HG03571 (cell line): Measurements from ENCODE around the gene MLPH.

Source experiments
- ATAC-seq: cut with Tn5 transposase; IDR thresholded peaks from one replicate; pipeline ENCODE4 v1.9.1; 2021; ENCODE audit not compliant: unreplicated experiment

The MLPH gene

DNA sequence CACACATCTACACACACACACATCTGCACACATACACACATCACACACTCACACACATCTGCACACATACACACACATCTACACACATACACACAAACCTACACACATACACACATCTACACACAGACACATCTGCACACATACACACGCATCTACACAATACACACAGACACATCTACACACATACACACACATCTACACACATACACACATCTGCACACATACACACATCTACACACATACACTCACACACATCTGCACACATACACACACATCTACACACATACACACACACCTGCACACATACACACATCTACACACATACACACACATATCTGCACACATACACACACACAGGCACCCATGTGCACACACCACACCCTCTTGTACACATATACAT, 78.9 kb downstream of the MLPH start:
- no peak for ATAC-seq

DNA sequence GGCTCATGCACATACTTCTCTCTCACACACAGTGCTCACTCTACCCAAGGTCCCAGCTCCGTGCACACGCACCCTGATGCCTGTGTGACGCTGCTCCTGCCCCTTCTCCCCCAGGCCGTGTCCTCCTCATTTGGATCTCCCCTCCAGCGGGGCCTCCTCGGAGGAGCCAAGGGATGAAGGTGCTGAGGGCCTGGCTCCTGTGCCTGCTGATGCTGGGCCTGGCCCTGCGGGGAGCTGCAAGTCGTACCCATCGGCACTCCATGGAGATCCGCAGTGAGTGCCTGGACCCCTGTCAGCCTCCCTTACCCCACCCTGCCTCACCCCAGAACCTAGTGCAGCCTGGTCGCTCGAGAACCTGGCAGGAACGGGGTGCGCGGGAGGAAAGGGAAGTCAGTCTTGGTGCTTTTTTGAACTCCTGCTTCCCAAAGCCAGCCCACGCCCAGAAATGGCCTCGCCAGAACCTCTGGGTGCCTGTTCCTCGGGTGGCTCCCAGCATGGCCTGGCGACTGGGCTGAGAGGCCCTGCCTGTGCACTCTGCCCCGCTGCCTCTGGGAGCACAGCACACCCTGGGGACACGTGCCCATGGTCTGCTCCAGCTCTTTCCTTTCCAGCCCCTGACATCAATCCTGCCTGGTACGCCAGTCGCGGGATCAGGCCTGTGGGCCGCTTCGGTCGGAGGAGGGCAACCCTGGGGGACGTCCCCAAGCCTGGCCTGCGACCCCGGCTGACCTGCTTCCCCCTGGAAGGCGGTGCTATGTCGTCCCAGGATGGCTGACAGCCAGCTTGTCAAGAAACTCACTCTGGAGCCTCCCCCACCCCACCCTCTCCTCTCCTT, 79.6 kb downstream of the MLPH start, which contains the start of gene PRLH:
Gene PRLH (plus strand): TSS at position 174 of the 835 bp plus-strand sequence. CDS start 0 bp downstream, at position 174.
- no peak for ATAC-seq

DNA sequence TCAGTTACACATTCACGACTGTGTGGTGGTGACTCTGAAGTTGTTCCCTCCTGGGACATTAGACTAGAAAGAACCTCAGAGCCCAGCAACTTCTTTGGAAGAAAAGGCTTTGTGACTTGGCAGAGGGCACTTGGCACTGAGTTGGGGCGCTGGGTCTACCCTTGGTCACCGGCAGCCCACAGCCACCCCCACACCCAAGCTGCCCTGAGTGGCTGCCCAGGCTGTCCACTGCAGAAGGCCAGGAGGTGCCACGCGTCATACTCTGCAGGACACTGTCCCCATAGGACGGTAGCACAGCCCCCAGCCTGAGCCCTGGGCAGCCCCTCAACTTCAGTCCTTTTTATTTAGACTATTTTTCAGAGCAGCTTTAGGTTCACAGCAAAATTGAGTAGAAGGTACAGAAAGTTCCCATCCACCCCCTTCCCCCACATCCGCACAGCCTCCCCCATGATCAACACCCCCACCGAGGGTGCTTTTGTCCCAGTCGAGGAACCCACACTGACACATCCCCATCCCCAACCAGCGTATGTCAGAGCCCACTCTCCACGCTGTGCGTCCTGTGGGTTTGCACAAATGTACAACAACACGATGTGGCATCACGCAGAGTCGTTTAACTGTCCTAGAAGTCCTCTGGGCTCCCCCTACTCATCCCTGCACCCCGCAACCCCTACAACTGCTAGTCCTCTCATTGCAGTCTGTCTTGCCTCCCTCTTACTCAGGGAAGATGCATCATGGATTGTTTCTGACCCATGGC, 80.4 kb downstream of the MLPH start:
- ATAC-seq = no peak

DNA sequence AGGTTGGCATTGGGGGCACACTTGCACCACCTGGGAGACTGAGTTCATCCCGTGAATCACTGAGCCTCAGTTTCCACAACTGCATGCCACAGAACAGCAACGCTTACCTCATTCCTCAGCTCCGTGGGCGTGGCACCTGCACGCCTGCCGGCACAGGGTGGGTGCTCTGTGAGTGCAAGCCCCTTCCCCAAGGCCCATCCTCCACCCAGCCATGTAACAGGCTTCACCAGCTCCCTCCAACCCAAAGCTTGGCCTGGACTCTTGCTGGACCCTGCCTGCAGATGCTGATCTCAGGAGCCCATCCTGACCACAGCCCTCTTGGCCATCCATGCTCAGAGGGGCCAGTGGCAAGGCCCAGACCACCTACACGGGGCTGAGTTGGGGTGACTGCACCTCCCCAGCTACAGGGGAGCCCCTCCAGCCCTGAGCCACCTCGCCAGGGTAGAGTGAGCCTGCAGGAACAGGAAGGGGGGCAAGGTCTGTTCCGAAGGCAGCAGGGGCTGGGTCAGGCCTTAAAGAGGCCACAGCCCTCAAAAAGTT, 81.1 kb downstream of the MLPH start:
- ATAC-seq = no peak

DNA sequence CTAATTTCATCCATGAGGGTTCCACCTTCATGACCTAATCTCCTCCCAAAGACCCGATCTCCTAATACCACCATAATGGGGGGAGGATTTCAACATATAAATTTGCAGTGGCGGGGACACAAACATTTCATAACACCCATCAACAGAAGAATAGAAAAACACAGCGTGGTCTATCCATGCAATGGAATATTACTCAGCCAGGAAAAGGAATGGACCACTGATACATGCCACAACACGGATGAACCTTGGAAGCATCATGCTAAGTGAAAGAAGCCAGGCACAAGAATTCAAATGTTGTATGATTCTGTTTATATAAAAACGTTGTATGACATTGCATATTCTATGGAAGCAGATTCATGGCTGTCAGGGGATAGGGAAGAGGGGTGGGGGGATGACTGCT, 82.0 kb downstream of the MLPH start:
- no peak for ATAC-seq

DNA sequence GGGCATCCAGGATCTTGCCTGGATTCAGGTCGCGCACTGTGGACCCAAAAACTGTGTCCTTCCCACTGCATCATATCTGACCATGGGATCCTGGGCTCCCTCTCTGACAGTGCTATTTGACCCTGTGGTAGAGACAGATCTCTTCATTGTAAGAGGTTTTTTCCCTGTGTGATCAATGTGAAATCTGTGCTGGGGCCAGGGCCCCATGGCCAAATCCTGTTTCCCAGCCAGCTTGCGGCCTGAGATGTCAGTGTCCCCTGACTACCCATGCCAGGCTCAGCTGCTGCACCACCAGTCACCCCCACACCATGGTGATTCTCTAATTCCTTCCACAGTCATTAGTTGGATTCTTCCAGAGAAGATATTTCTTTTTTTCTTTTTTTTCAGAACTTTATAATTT, 82.8 kb downstream of the MLPH start:
- no peak for ATAC-seq

DNA sequence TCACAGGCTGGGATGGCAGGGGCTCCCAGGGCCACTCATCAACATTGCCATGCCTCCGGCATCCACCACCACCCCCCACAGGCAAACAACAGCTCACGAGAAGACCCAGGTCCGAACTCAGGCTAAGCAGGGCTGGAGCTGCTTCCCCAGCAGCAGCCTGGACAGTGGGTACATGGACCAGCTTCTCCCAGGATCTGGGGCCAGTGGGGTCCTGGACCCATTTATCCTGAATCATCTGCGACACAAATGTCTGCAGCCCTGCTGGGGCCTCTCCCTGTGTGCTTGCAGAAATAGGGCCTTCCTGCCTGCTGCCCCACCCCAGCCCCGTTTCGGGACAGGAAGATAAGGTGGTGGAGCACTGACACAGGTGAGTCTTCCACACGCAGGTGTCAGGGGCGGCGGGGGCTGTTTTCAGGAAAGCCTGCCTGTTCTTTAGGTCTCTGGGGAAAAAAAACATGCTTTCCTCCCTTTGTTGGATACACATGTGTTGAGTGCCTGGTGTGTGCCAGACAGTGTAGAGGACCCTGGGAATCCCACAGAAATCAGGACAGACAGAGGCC, 83.8 kb downstream of the MLPH start:
- ATAC-seq = no peak

DNA sequence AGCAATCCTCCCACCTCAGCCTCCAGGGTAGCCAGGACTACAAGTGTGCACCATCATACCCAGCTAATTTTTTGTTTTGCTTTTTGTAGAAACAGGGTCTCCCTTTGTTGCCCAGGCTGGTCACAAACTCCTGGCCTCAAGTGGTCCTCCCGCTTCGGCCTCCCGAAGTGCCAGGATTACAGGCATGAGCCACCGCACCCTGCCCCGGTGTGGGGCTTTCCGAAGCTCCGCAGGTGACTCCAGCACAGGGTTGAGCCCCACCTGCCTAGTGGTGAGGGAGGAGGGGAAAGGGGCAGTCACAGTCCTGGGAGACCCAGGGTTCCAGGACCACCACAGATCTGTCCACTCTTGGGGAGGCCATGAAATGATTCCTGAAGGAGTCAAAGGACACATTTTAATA, 84.5 kb downstream of the MLPH start:
- ATAC-seq = no peak

DNA sequence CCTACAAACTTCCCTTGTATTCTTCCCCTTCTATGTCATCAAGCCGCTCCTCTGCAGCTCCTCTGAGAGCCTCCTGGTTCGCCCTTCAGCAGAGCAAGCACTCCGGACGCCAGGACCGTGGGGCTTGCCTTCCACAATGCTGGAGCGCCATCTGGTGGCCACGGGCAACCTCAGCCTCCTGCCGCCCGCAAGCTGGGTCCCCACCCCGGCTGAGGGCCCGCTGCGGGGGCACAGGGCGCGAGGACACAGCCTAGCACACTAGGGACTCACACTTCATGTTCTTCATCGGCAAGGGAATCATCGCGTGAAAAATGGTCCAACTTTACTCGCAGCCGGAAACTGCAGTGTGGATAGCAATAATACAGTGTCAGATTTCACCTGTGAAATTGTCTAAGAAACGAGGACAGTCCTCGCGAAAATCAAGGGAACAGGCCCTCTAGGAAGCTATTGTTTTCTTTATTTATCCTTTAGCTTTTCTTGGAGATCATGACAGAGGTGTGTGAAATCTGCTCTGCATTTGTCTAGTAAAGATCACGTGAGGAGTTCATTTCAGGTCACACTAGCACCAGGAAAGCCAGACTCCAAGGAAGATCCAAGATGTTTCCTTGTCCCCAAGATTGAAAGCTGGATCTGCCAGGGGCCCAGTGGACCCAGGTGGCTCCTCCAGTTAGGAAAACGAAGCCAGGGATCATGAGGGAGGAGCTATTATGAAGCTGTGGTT, 85.1 kb downstream of the MLPH start:
- peak; percentile 83 for ATAC-seq

DNA sequence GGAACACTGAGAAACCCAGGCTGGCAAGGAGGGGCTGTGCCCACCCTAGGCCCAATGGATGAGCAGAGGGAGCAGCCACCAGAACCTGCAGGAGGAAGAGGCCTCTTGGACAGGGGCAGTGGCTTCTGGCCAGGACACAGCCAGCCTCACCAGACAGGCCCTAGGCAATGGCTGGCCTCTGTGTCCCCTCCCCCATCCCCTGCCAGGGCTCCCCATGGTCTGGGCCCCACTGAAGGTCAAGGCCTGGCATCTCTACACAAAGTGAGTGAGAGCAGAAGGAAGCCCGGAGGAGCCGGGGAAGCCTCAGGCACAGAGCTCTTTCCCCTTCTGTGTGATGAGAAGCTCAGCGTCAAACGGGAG, 85.7 kb downstream of the MLPH start:
- ATAC-seq = no peak

DNA sequence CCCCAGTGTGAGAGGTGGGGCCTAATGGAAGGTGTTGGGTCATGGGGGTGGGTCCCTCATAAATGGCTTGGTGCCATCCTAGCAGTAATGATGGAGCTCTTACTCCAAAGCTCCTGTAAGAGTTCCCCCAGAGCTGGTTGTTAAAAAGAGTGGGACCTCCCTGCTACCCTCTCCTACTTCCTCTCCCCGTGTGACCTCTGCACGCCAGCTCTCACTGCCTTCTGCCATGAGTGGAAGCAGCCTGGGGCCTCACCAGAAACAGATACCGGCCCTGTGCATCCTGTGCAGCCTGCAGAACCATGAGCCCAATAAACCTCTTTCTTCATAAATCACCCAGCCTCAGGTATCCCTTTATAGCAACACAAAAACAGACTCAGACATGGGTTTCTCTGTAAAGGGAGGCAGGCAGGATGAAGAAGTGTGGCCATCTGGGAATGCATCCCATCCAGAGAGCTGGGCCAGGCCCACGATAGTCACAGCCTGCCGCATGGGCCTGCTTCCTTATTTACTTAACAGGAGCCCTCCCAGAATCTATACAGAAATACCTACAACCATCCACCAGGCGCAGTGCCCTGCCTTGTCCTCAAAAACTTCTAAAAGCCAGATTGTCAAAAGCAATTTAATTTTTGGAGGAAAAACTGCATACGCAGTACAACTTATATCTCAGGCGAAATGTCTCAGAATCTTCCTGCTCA, 86.8 kb downstream of the MLPH start:
- ATAC-seq = no peak

DNA sequence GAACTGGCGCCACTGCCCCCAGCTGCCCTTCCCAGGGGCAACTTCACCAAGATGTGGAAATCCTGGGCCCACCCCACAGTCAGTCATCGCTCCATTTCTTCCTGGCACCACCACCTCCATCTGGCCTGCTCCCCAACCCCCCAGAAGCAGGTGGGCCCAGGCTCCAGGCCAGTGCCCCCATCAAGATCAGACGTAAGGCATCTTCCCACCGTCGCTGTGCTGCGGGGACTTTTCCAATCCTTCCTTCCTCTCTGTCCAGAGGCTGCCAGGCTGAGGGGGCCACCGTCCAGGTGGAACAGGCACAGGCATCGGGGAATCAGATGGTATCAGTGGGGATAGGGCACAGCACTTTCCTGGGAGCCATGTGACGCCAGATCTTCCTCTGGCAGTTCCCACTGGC, 87.4 kb downstream of the MLPH start:
- no peak for ATAC-seq

DNA sequence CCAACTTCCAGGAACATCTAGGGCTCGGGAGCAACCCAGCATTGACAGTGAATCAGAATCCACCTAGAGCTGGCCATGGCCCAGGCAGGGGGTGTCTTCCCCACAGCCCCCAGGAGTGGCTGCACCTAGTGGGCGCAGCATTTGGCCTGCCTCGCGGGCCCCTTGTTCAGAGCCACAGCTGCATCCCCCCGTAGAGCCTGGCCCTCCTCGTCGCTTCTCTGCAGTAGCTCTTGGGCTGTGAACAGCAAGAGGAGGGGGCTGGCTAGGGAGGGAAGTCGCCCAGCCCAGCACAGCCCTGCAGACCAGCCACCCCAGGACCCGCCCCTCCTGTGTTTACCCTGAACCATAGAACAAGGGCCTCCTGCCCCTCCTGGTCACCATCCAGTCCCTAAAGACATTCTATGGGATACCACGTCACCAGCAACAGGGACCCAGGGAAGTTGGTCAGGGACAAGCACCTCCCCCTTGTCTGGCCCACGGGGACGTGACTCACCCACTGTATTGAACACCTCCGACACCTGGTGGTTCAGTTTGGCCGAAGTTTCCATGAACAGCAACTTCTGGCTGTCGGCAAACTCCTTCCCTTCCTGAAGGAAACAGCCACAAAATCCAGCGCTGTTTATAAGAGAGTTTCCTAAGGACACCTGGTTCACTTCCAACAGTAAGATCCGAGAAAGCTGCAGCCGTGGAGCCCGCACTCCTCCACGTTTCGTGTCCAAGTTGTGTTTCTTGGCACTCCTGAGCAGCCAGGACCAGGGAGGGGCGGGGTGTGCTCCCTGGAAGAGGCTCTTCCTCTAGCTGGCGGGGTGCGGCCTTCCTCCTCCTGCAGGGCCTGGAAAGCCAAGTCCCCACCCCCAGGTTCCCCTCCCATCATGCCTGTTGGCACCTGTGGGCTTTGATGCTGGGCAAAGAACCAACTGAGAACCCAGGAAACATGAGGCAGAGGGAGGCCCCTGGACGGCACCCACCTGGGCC, 88.1 kb downstream of the MLPH start:
- no peak for ATAC-seq

DNA sequence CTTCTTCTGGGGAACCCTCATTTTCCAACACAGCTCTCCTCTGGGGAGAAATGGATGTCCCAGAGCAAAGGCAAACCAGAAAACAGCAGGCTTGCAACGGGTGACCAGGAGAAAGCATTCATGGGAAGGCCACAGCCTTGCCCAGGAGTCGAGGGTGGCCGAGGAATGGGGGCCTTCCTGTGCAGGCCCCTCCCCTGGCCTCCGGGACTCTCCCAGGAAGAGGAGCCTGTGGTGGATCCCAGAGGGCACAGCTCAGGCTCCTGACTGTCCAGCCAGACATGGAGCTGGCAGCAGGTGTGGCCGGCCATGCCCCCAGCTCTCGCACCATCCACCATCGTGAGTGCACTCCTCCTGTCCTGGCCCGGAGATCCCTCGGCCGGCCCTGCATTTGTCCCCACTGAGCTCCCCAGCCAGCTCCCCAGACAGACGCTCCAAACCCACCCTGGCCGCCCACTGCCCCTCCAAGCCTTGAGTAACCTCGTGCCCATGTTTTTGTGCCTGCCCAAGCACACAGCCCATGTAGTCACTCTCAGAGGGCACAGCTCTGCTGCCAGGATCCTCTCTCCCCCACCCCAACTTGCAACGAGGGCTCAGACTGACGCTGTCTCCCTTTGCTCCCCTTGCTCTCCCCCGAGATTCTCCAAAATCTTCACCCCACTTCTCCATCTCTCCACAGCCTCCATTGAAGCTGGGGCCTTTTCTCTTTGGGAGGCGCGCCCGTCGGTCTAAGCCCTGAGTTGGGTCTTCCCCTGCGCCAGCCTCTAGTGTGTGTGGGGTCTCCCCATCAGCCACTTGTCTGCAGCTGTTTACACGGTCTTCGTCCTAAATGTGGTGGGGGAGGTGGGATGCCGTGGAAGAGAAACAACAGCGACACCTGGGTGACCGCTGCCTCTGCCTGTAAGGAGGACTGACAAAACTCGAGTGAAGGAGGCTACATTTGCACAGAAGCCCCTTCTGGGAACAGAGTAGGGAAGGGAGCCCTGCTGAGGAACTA, 89.1 kb downstream of the MLPH start:
- no peak for ATAC-seq

DNA sequence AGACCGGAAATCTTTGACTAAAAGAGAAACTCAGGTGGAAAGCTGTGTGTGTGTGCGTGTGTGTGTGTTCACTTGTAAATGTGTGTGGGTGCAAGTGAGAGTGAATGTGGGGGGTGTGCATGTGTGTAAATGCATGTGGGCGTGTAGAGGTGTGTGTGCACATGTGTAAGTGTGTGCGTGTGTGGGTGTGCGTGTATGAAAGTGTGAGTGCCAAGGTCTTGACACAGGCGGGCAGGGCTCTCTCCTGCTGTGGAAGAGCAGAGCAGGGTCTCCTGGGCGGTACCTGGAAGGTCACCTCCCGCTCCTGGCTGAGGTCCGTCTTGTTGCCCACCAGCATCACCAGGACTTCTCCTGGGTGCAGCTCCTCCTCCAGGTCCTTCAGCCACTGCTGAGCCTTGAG, 89.9 kb downstream of the MLPH start:
- ATAC-seq = no peak

DNA sequence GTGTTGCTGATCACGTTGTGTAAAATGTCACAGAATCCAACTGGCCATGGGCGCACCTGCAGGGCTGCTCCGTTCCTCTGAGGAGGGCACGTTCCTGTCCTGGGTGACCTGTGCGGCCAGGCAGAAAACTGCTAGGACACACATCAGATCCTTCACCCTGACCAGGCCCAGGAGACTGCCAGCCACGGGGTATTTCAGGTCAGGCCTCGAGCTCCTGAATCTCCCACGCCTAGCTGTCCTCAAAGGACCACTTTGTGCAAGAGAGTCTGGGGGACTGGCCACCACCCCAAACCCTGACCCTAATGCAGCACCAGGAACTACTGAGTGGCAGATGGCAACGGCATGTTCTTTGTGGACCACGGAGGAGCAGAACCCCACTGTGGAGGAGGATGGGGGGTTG, 90.4 kb downstream of the MLPH start:
- ATAC-seq = no peak

DNA sequence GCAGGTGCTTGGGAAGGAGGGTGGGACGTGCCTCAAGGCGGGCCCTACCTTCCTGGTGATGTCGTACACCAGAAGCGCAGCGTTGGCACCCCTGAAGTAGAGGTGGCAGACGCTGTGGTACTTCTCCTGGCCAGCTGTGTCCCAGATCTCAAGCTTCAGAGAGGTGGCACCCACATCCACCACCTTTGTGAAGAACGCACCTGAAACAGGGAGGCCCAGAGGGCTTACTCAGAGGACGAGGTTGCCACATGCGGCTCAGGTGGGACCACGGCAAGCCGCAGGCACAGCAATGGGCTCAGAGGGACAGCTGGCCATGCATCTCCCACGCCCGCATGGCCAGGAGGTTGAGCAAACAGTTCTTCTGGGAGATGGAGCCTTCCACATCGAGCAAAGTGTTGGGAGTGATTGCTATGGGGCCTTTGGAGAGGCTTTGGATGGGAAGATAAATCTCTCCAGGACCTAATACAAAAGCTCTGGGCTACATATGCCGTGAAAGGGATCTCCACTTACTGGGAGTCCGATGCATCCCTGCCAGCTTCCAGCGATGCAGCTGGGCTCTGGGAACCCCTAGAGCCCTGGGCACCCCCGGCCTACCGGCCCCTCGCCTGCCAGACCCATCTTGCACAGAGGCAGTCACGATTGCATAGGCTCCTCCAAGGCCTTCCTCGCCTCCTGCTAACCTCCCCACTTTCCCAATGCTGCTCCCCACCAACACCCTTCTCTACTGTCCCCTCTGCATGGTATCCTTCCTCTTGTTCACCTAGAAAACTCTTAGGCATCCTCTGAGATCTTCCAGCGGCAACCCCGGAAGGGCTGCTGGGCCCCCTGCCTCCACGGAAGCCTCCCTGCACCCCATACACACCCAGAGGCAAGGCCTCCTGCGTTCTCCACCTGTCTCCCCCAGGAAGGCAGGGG, 91.2 kb downstream of the MLPH start:
- ATAC-seq = no peak
